ENCODE measurements around the gene TCTN3. TPM values are rescaled to one million over a fixed set of nuclear protein-coding genes. Genes with fewer than 3 reads are reported as not detected.
"Not testable (repeated sequence)": the region's sequence is repeated elsewhere in the genome, so short reads cannot be mapped to it uniquely, and the experiment has no call there.

TCTN3 gene
- 10 to 100 TPM; 19.5 to 20.4 TPM for total RNA-seq

GRCh38 chr10:95693668-95694534 lies at the start of gene TCTN3:
Gene TCTN3 (minus strand): TSS chr10:95693927. CDS start chr10:95693899, 28 bp downstream.
- H3K4me3 Mint-ChIP-seq: peak within 1 kb of the TSS; percentile 95
- ChIA-PET POLR2A (interaction anchor here (0.5 to 3.7 kb wide), 16 partner anchors 24 to 213 kb away, joined by 3 to 31 read pairs (median 4); partner anchors contain the start of gene CC2D2B), CTCF (interaction anchor here (0.6 to 10.2 kb wide), 99 partner anchors 10 to 1217 kb away, joined by 3 to 775 read pairs (median 5); partner anchors contain the start of genes ALDH18A1, CC2D2B, CCNJ and ENTPD1)
- DNase-seq: peak; percentile 98
- H3K4me1 Mint-ChIP-seq (ENCODE audit: low read depth): peaks cover 34% of the 10 kb centered on the region
- H3K27ac Mint-ChIP-seq: peak within 1 kb of the TSS; percentile 91
- H3K36me3 Mint-ChIP-seq (ENCODE audit: low read depth): peaks cover 27% of the 10 kb centered on the region
- no peaks in the 10 kb centered on the region for H3K27me3 Mint-ChIP-seq (ENCODE audit: low read depth)
- peak; percentile 99 for ATAC-seq
- H3K9me3 Mint-ChIP-seq (ENCODE audit: insufficient read depth): no peaks in the 10 kb centered on the region

- no peak overlapping the region for H3K4me3 Mint-ChIP-seq
- no peaks in the 10 kb centered on the region for H3K9me3 Mint-ChIP-seq (ENCODE audit: insufficient read depth)
- CTCF ChIA-PET: interaction anchor here (0.6 kb wide), 1 partner anchor 49 kb away, joined by 3 read pairs; the partner anchor contains the start of gene TCTN3
- no peak overlapping the region for H3K27ac Mint-ChIP-seq
- POLR2A ChIA-PET: no interaction called here
- no peaks in the 10 kb centered on the region for H3K27me3 Mint-ChIP-seq (ENCODE audit: low read depth)
- H3K36me3 Mint-ChIP-seq (ENCODE audit: low read depth): peaks cover 7% of the 10 kb centered on the region
- DNase-seq: no peak
- H3K4me1 Mint-ChIP-seq (ENCODE audit: low read depth): peaks cover 26% of the 10 kb centered on the region
- no peak for ATAC-seq
These were observed 49.3 kb upstream of the TCTN3 start for GRCh38 chr10:95742962-95743535.

- no peak for DNase-seq
- POLR2A ChIA-PET: no interaction called here
- Mint-ChIP-seq H3K9me3 (ENCODE audit: insufficient read depth) (no peaks in the 10 kb centered on the region), H3K4me1 (ENCODE audit: low read depth) (peaks cover 29% of the 10 kb centered on the region), H3K4me3 (no peak overlapping the region), H3K27ac (no peak overlapping the region), H3K36me3 (ENCODE audit: low read depth) (peaks cover 7% of the 10 kb centered on the region), H3K27me3 (ENCODE audit: low read depth) (no peaks in the 10 kb centered on the region)
- no peak for ATAC-seq
- CTCF ChIA-PET: interaction anchor here (1.5 to 4.7 kb wide), 2 partner anchors 49 to 99 kb away, joined by 8 to 40 read pairs; partner anchors contain the start of gene TCTN3
These were observed 48.8 kb upstream of the TCTN3 start for GRCh38 chr10:95742485-95742884.

- ChIA-PET POLR2A (interaction anchor here (0.6 kb wide), 1 partner anchor 10 kb away, joined by 4 read pairs; no protein-coding TSS in a partner anchor), CTCF (interaction anchor here (1.1 to 4.7 kb wide), 3 partner anchors 15 to 100 kb away, joined by 5 to 40 read pairs (median 8); partner anchors contain the start of genes ENTPD1 and TCTN3)
- no peak overlapping the region for H3K27ac Mint-ChIP-seq
- peaks cover 4% of the 10 kb centered on the region for H3K36me3 Mint-ChIP-seq (ENCODE audit: low read depth)
- DNase-seq (no peak), ATAC-seq (no peak)
- H3K9me3 Mint-ChIP-seq (ENCODE audit: insufficient read depth): no peaks in the 10 kb centered on the region
- H3K4me1 Mint-ChIP-seq (ENCODE audit: low read depth): peaks cover 29% of the 10 kb centered on the region
- peaks cover 2% of the 10 kb centered on the region for H3K27me3 Mint-ChIP-seq (ENCODE audit: low read depth)
- no peak overlapping the region for H3K4me3 Mint-ChIP-seq
These were observed 48.2 kb upstream of the TCTN3 start for GRCh38 chr10:95741807-95742467.

GRCh38 chr10:95739056-95739455 lies 45.3 kb upstream of the TCTN3 start:
- Mint-ChIP-seq H3K4me3 (no peak overlapping the region), H3K27me3 (ENCODE audit: low read depth) (peaks cover 6% of the 10 kb centered on the region), H3K27ac (peak overlapping the region; percentile 6), H3K9me3 (ENCODE audit: insufficient read depth) (peaks cover 5% of the 10 kb centered on the region), H3K36me3 (ENCODE audit: low read depth) (peaks cover 3% of the 10 kb centered on the region), H3K4me1 (ENCODE audit: low read depth) (peaks cover 29% of the 10 kb centered on the region)
- ATAC-seq: peak; percentile 39
- POLR2A ChIA-PET: no interaction called here
- CTCF ChIA-PET: interaction anchor here (0.7 to 4.7 kb wide), 4 partner anchors 17 to 126 kb away, joined by 3 to 40 read pairs (median 10); partner anchors contain the start of genes ENTPD1 and TCTN3
- DNase-seq: peak; percentile 51

- H3K9me3 Mint-ChIP-seq (ENCODE audit: insufficient read depth): peaks cover 24% of the 10 kb centered on the region
- ATAC-seq; CTCF ChIA-PET; POLR2A ChIA-PET; H3K4me1 Mint-ChIP-seq (ENCODE audit: low read depth); H3K27ac Mint-ChIP-seq; DNase-seq; H3K4me3 Mint-ChIP-seq: not testable (repeated sequence)
- H3K27me3 Mint-ChIP-seq (ENCODE audit: low read depth): peaks cover 27% of the 10 kb centered on the region
- H3K36me3 Mint-ChIP-seq (ENCODE audit: low read depth): peaks cover 15% of the 10 kb centered on the region
These were observed 39.2 kb upstream of the TCTN3 start for GRCh38 chr10:95732907-95733306.

GRCh38 chr10:95730233-95730632 lies 36.5 kb upstream of the TCTN3 start:
- no peak overlapping the region for H3K4me3 Mint-ChIP-seq
- H3K4me1 Mint-ChIP-seq (ENCODE audit: low read depth): no peaks in the 10 kb centered on the region
- ATAC-seq (no peak), DNase-seq (no peak)
- peaks cover 25% of the 10 kb centered on the region for H3K9me3 Mint-ChIP-seq (ENCODE audit: insufficient read depth)
- H3K36me3 Mint-ChIP-seq (ENCODE audit: low read depth): peaks cover 12% of the 10 kb centered on the region
- H3K27me3 Mint-ChIP-seq (ENCODE audit: low read depth): peaks cover 33% of the 10 kb centered on the region
- H3K27ac Mint-ChIP-seq: no peak overlapping the region
- CTCF ChIA-PET: interaction anchor here (2.4 to 4.3 kb wide), 3 partner anchors 13 to 111 kb away, joined by 6 to 25 read pairs (median 8); partner anchors contain the start of gene TCTN3
- POLR2A ChIA-PET: no interaction called here

GRCh38 chr10:95729323-95730055 lies 35.8 kb upstream of the TCTN3 start:
- H3K27me3 Mint-ChIP-seq (ENCODE audit: low read depth): peaks cover 34% of the 10 kb centered on the region
- no peak for ATAC-seq
- H3K4me1 Mint-ChIP-seq (ENCODE audit: low read depth): no peaks in the 10 kb centered on the region
- peaks cover 29% of the 10 kb centered on the region for H3K9me3 Mint-ChIP-seq (ENCODE audit: insufficient read depth)
- H3K4me3 Mint-ChIP-seq: no peak overlapping the region
- H3K36me3 Mint-ChIP-seq (ENCODE audit: low read depth): peaks cover 12% of the 10 kb centered on the region
- DNase-seq: no peak
- POLR2A ChIA-PET: no interaction called here
- CTCF ChIA-PET: interaction anchor here (1.1 to 4.3 kb wide), 4 partner anchors 12 to 114 kb away, joined by 3 to 25 read pairs (median 7); partner anchors contain the start of gene TCTN3
- no peak overlapping the region for H3K27ac Mint-ChIP-seq

DNA sequence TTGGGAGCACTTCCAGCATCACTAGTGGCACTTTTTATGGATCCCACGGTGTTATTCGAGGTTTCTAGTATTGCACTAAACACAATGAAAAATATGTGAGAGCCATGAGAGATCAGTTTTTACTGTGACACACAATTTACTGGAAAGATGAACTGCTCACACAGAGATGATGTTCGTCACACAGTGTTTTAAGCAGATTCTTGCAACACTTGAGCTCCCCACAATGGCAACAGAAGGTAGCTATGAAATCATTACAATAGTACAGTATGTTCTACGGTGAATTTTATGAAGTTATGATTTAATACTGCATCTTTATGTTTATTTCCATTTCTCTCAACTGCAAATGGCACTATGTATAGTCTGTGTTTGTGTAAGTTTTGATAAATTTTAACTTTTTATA lies 34.8 kb upstream of the TCTN3 start:
- ATAC-seq: no peak
- DNase-seq: no peak
- peaks cover 11% of the 10 kb centered on the region for H3K36me3 Mint-ChIP-seq (ENCODE audit: low read depth)
- peaks cover 35% of the 10 kb centered on the region for H3K27me3 Mint-ChIP-seq (ENCODE audit: low read depth)
- H3K9me3 Mint-ChIP-seq (ENCODE audit: insufficient read depth): peaks cover 23% of the 10 kb centered on the region
- H3K4me3 Mint-ChIP-seq: no peak overlapping the region
- H3K27ac Mint-ChIP-seq: no peak overlapping the region
- ChIA-PET CTCF (interaction anchor here (1.0 to 4.3 kb wide), 4 partner anchors 12 to 113 kb away, joined by 3 to 25 read pairs (median 4); partner anchors contain the start of gene TCTN3), POLR2A (no interaction called here)
- H3K4me1 Mint-ChIP-seq (ENCODE audit: low read depth): no peaks in the 10 kb centered on the region

DNA sequence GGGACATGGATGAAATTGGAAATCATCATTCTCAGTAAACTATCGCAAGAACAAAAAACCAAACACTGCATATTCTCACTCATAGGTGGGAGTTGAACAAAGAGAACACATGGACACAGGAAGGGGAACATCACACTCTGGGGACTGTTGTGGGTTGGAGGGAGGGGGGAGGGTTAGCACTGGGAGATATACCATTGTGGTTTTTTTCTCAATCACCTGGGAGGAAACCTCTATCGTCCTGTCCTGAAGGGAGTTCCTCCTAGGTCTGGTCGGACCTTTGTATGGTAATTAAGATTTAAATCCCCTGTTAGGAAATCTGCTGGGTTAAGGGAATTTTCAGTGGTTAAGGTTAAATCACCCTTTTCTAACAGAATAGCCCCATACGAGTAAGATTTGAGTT lies 28.8 kb upstream of the TCTN3 start:
- DNase-seq; ATAC-seq; CTCF ChIA-PET; H3K4me3 Mint-ChIP-seq; H3K4me1 Mint-ChIP-seq (ENCODE audit: low read depth); POLR2A ChIA-PET; H3K27ac Mint-ChIP-seq; H3K36me3 Mint-ChIP-seq (ENCODE audit: low read depth): not testable (repeated sequence)
- Mint-ChIP-seq H3K9me3 (ENCODE audit: insufficient read depth) (peaks cover 15% of the 10 kb centered on the region), H3K27me3 (ENCODE audit: low read depth) (peaks cover 17% of the 10 kb centered on the region)

DNA sequence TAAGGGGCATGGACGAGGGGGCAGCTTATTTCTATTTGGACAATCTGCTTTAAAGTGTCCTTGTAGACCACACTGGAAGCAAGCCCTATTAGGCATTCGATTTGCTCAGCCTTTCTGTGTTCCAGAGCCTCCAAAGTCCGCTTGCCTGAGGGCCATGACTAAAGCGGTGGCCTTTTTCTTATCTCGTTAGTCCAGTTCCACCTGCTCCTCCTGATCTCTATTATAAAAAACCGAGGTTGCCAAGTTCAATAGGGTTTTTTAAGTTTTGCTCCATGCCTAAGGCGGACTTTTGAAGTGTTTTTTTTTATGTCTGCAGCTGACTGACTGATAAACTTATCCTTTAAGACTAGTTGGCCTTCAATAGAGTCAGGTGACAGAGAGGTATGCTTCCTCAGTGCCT lies 27.0 kb upstream of the TCTN3 start:
- H3K27me3 Mint-ChIP-seq (ENCODE audit: low read depth); ATAC-seq; H3K4me3 Mint-ChIP-seq; POLR2A ChIA-PET; CTCF ChIA-PET; DNase-seq; H3K27ac Mint-ChIP-seq; H3K4me1 Mint-ChIP-seq (ENCODE audit: low read depth); H3K36me3 Mint-ChIP-seq (ENCODE audit: low read depth): not testable (repeated sequence)
- H3K9me3 Mint-ChIP-seq (ENCODE audit: insufficient read depth): peaks cover 15% of the 10 kb centered on the region

Data from activated CD8-positive, alpha-beta T cell treated with anti-CD3 and anti-CD28 coated beads, Interleukin-2, amount 10 ng/mL, durations not matched to agents 7 days and 5 days (primary cell).